ENCODE measurements around the gene PPP6R2. TPM values are rescaled to one million over a fixed set of nuclear protein-coding genes. Genes with fewer than 3 reads are reported as not detected.
A peak's percentile ranks its signal among the peaks of the same experiment; 100 is the strongest.

Gene PPP6R2
- polyA plus RNA-seq, 2 of the 4 experiments (the other 2 are of a cell fraction): 9.6 to 14.7 TPM

GRCh38 chr22:50300620-50301257 lies 42.4 kb upstream of the PPP6R2 start (continued):
- TF ChIP-seq PHF8 (IDR thresholded peaks at IDR 0.05; ENCODE audit: borderline replicate concordance, low read depth): no peak

- no peaks in the 10 kb centered on the region for H3K9me3 ChIP-seq
- H3K4me1 ChIP-seq: peaks cover 79% of the 10 kb centered on the region
- CTCF ChIA-PET: interaction anchor here (1.6 to 5.6 kb wide), 4 partner anchors 25 to 40 kb away, joined by 5 to 33 read pairs (median 8); partner anchors contain the start of gene DENND6B
- peak overlapping the region; percentile 98 to 100 for H3K27ac ChIP-seq
- POLR2A ChIA-PET: no interaction called here
- peak overlapping the region; percentile 96 for H3K4me2 ChIP-seq
- FAIRE-seq: no peak
- no peak overlapping the region for H3K4me3 ChIP-seq
- TF ChIP-seq EHMT2 (IDR thresholded peaks at IDR 0.05; ENCODE audit: low read depth): no peak
- no peak for TF ChIP-seq BCL3 (IDR thresholded peaks at IDR 0.05)
- TF ChIP-seq HOXB13 (CRISPR knock-in tag; IDR thresholded peaks at IDR 0.05; ENCODE audit: low read depth): no peak
- DNase-seq (ENCODE audit: low read depth in 1 of 2, low spot score in 1 of 2): no peak
- no peak for ATAC-seq
- 29% methylated on average over 1 of the region's 17 CpGs for WGBS (ENCODE audit: missing lambda C conversion rate)
Observed at GRCh38 chr22:50301581-50301991, 41.5 kb upstream of the PPP6R2 start.

GRCh38 chr22:50302041-50302541 lies 41.0 kb upstream of the PPP6R2 start:
- Histone ChIP-seq H3K9me3 (no peaks in the 10 kb centered on the region), H3K4me1 (peaks cover 74% of the 10 kb centered on the region), H3K27ac (peak overlapping the region; percentile 98 to 100), H3K4me3 (no peak overlapping the region), H3K4me2 (peak overlapping the region; percentile 96)
- WGBS (ENCODE audit: missing lambda C conversion rate): 25% methylated on average over 4 of the region's 9 CpGs
- POLR2A ChIA-PET: no interaction called here
- ATAC-seq (0 out of 6 replicates have a peak, but pooled peaks of 1 of the 2 experiments have one; percentile 5), DNase-seq (ENCODE audit: low read depth in 1 of 2, low spot score in 1 of 2) (no peak), FAIRE-seq (no peak)
- CTCF ChIA-PET: interaction anchor here (0.8 to 5.7 kb wide), 5 partner anchors 8 to 40 kb away, joined by 3 to 57 read pairs (median 6); partner anchors contain the start of gene DENND6B
- TF ChIP-seq MAX (IDR thresholded peaks at IDR 0.05) (peak; percentile 20; the same call in 1 of the 2 replicates), FOXS1 (CRISPR knock-in tag; IDR thresholded peaks at IDR 0.05) (no peak), GATA3 (IDR thresholded peaks at IDR 0.05; ENCODE audit: borderline replicate concordance) (0 out of 2 replicates have a peak, but pooled peaks have one; percentile 21), HOXB13 (CRISPR knock-in tag; IDR thresholded peaks at IDR 0.05; ENCODE audit: low read depth) (no peak)

- no peak overlapping the region for H3K4me3 ChIP-seq
- no peak for TF ChIP-seq RARB (CRISPR knock-in tag; IDR thresholded peaks at IDR 0.05)
- no peaks in the 10 kb centered on the region for H3K9me3 ChIP-seq
- ATAC-seq (no peak), DNase-seq (ENCODE audit: low read depth in 1 of 2, low spot score in 1 of 2) (no peak), FAIRE-seq (no peak)
- peak overlapping the region; percentile 98 to 100 for H3K27ac ChIP-seq
- H3K4me1 ChIP-seq: peaks cover 70% of the 10 kb centered on the region
- WGBS (ENCODE audit: missing lambda C conversion rate): 60% methylated on average over 1 of the region's 5 CpGs
- POLR2A ChIA-PET: no interaction called here
- H3K4me2 ChIP-seq: peak overlapping the region; percentile 96
- CTCF ChIA-PET: interaction anchor here (0.8 to 5.7 kb wide), 5 partner anchors 9 to 39 kb away, joined by 3 to 57 read pairs (median 6); partner anchors contain the start of gene DENND6B
Observed at GRCh38 chr22:50302564-50302963, 40.6 kb upstream of the PPP6R2 start.

- Histone ChIP-seq H3K4me2 (peak overlapping the region; percentile 96), H3K4me1 (peaks cover 70% of the 10 kb centered on the region), H3K4me3 (peak overlapping the region; percentile 100; the same call in 1 of the 3 replicates), H3K9me3 (no peaks in the 10 kb centered on the region), H3K27ac (peak overlapping the region; percentile 98 to 100)
- ChIA-PET POLR2A (no interaction called here), CTCF (interaction anchor here (0.7 to 5.7 kb wide), 5 partner anchors 17 to 51 kb away, joined by 3 to 57 read pairs (median 3); partner anchors contain the start of gene DENND6B)
- DNase-seq (ENCODE audit: low read depth in 1 of 2, low spot score in 1 of 2) (no peak), ATAC-seq (no peak), FAIRE-seq (no peak)
- 80% methylated on average over 1 of the region's 7 CpGs for WGBS (ENCODE audit: missing lambda C conversion rate)
- no peak for TF ChIP-seq NR3C1 (IDR thresholded peaks at IDR 0.05)
- no peak for TF ChIP-seq ZSCAN20 (CRISPR knock-in tag; IDR thresholded peaks at IDR 0.05)
- TF ChIP-seq RNF2 (IDR thresholded peaks at IDR 0.05; ENCODE audit: borderline replicate concordance, low read depth): no peak
- TF ChIP-seq ZFP36 (IDR thresholded peaks at IDR 0.05; ENCODE audit: borderline replicate concordance, partially characterized antibody): no peak
- no peak for TF ChIP-seq POLR2AphosphoS2 (conservative IDR thresholded peaks at IDR 0.05; ENCODE audit: low read length)
- TF ChIP-seq KDM1A (IDR thresholded peaks at IDR 0.05; ENCODE audit: low read depth): no peak
- no peak for TF ChIP-seq KDM5A (IDR thresholded peaks at IDR 0.05)
- no peak for TF ChIP-seq HDAC2 (IDR thresholded peaks at IDR 0.05)
- TF ChIP-seq MYC (IDR thresholded peaks at IDR 0.05; ENCODE audit: borderline replicate concordance, low read length): no peak
- TF ChIP-seq TFCP2L1 (CRISPR knock-in tag; IDR thresholded peaks at IDR 0.05): no peak
- no peak for TF ChIP-seq CBX2 (IDR thresholded peaks at IDR 0.05; ENCODE audit: borderline replicate concordance, low read depth)
- no peak for TF ChIP-seq E2F6 (IDR thresholded peaks at IDR 0.05; ENCODE audit: borderline replicate concordance, low read depth)
- TF ChIP-seq HEYL (CRISPR knock-in tag; IDR thresholded peaks at IDR 0.05): no peak
- no peak for TF ChIP-seq CTCF (IDR thresholded peaks at IDR 0.05)
- no peak for TF ChIP-seq RCOR1 (IDR thresholded peaks at IDR 0.05; ENCODE audit: low read depth, low read length)
- no peak for TF ChIP-seq EHMT2 (IDR thresholded peaks at IDR 0.05; ENCODE audit: low read depth)
- no peak for TF ChIP-seq NPAS2 (CRISPR knock-in tag; IDR thresholded peaks at IDR 0.05; ENCODE audit: borderline replicate concordance)
- TF ChIP-seq JUN (IDR thresholded peaks at IDR 0.05): no peak
Observed at GRCh38 chr22:50303515-50303847, 39.6 kb upstream of the PPP6R2 start.

All from A549 (cell line).